A673 (cell line): Measurements from ENCODE around the gene RRAGC.

Experiments
- CTCF ChIP-seq: fragments of 300-800, 200-600 bp; sonication (generic); conservative IDR thresholded peaks from 2 replicates; pipeline ENCODE4 v1.5.1; 2017; ENCODE audit warnings: low read depth, mild to moderate bottlenecking, antibody characterized with exemption, low read length, moderate library complexity, mixed read lengths
- EZH2 ChIP-seq: fragments of 200-600 bp; sonication (generic); IDR thresholded peaks from 2 replicates; pipeline ENCODE4 v1.6.1; 2017; ENCODE audit warnings: borderline replicate concordance, low read depth, mild to moderate bottlenecking, mixed read lengths, antibody characterized with exemption, low read length; ENCODE audit not compliant: poor library complexity, severe bottlenecking

- TF ChIP-seq CTCF (no peak; the same call in 1 of the 2 replicates), EZH2 (no peak)
These were observed 42.1 kb downstream of the RRAGC start for GRCh38 chr1:38817267-38818174.
